GM18526 (cell line): ENCODE measurements around the gene NELFA.

Source experiments
- POLR2A ChIP-seq: IDR thresholded peaks from 3 replicates; pipeline ENCODE4 v1.6.1; 2011; ENCODE audit not compliant: insufficient read length; ENCODE audit errors: extremely low read depth

NELFA gene

GRCh38 chr4:1987721-1988326 is 20.9 kb downstream of the NELFA start:
- TF ChIP-seq POLR2A, result no peak

- no peak for TF ChIP-seq POLR2A
Measured at GRCh38 chr4:1987296-1987695, 21.5 kb downstream of the NELFA start.

GRCh38 chr4:1986578-1987210 is 22.1 kb downstream of the NELFA start:
- no peak for TF ChIP-seq POLR2A

GRCh38 chr4:1985780-1986577 is 22.8 kb downstream of the NELFA start:
- TF ChIP-seq POLR2A, result no peak

GRCh38 chr4:1985294-1985693 is 23.5 kb downstream of the NELFA start:
- TF ChIP-seq POLR2A, result no peak

- TF ChIP-seq POLR2A, result no peak
Measured at GRCh38 chr4:1984406-1985191, 24.2 kb downstream of the NELFA start.

GRCh38 chr4:1983846-1984405 is 24.8 kb downstream of the NELFA start:
- TF ChIP-seq POLR2A, result no peak

- peak; percentile 12 for TF ChIP-seq POLR2A
Measured at GRCh38 chr4:1983053-1983845, 25.5 kb downstream of the NELFA start.

GRCh38 chr4:1982124-1983052 is 26.4 kb downstream of the NELFA start:
- TF ChIP-seq POLR2A, result no peak

- TF ChIP-seq POLR2A, result no peak
Measured at GRCh38 chr4:1981251-1982058, 27.3 kb downstream of the NELFA start.

- TF ChIP-seq POLR2A, result no peak
Measured at GRCh38 chr4:1980561-1981041, 28.2 kb downstream of the NELFA start.

GRCh38 chr4:1979477-1980196 is 29.1 kb downstream of the NELFA start:
- no peak for TF ChIP-seq POLR2A
